Measurements from ENCODE around the gene ALK.
"Not testable (repeated sequence)": the region's sequence is repeated elsewhere in the genome, so short reads cannot be mapped to it uniquely, and the experiment has no call there.

Gene ALK

DNA sequence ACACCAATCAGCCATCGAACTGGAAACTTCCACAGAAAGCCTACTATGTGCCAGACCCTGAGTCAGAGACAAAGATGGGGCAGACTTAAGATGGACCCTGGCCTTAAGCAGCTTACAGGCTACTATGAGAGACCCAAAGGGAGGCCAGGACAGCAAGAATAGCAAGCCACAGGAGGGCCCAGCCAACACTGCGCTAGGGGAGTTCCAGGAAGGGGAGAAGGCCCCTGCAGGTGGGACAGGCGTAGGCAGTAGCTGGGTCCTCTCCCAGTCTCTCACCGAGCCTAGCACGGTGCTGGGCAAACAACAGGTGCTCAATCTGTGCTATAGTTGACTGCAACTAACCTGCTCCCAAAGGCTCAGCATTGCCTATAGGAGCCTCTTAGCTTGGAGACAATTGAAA, 670.0 kb downstream of the ALK start:
- Mint-ChIP-seq H3K4me3 (no peak overlapping the region), H3K27me3 (peaks cover 9% of the 10 kb centered on the region), H3K27ac (no peak overlapping the region), H3K9me3 (no peaks in the 10 kb centered on the region), H3K36me3 (no peaks in the 10 kb centered on the region), H3K4me1 (no peaks in the 10 kb centered on the region)

DNA sequence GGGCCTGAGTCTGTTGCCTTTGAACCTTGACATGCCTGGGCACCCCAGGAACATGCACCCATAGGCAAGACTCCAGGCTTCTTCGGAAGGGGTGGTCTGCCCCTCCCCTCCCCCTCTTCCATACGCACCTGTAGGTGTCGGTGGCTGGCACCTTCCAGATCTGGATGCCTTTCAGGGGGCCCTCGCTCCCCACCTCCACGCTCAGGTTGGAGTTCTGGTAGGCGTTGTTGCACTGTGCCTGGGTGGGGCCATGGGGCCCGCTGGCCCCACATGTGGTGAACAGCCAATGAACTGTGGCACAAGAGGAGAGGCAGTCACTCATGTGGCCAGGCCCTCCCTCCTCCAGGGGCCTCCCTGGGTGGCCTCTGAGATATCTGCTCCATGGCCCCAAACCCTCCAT, 670.4 kb downstream of the ALK start:
- no peaks in the 10 kb centered on the region for H3K36me3 Mint-ChIP-seq
- H3K27me3 Mint-ChIP-seq = peaks cover 9% of the 10 kb centered on the region
- no peak overlapping the region for H3K27ac Mint-ChIP-seq
- no peaks in the 10 kb centered on the region for H3K4me1 Mint-ChIP-seq
- no peak overlapping the region for H3K4me3 Mint-ChIP-seq
- no peaks in the 10 kb centered on the region for H3K9me3 Mint-ChIP-seq

DNA sequence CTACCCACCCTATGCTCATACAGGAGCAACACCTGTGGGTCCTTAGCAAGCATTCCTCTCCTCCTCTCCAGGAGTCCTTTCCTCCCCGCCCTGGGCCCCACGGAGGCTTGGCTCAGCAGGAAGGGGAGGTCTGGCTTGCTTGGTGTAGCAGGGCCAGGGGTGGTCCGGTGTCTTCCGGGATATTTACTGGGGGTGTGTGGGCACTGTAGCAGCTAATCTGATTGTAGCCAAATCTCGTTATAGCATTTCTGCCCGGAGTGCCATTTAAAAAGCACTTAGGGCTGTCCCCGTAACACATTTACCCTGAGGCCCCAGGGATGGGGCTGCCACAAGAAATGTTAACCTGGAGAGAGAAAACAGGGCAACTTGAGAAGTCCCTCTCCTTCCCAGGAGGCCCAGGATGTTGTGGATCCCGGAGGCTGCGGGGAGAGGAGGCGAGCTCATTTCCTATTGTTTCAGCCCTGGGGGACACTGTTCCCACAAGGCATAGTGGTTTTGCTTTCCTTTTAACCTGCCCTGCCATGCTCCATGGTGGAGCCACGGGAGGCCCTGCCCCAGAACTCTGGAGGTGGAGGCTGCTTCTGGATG, 671.6 kb downstream of the ALK start:
- no peak overlapping the region for H3K4me3 Mint-ChIP-seq
- H3K36me3 Mint-ChIP-seq = no peaks in the 10 kb centered on the region
- no peak overlapping the region for H3K27ac Mint-ChIP-seq
- peaks cover 7% of the 10 kb centered on the region for H3K27me3 Mint-ChIP-seq
- no peaks in the 10 kb centered on the region for H3K4me1 Mint-ChIP-seq
- H3K9me3 Mint-ChIP-seq = no peaks in the 10 kb centered on the region

DNA sequence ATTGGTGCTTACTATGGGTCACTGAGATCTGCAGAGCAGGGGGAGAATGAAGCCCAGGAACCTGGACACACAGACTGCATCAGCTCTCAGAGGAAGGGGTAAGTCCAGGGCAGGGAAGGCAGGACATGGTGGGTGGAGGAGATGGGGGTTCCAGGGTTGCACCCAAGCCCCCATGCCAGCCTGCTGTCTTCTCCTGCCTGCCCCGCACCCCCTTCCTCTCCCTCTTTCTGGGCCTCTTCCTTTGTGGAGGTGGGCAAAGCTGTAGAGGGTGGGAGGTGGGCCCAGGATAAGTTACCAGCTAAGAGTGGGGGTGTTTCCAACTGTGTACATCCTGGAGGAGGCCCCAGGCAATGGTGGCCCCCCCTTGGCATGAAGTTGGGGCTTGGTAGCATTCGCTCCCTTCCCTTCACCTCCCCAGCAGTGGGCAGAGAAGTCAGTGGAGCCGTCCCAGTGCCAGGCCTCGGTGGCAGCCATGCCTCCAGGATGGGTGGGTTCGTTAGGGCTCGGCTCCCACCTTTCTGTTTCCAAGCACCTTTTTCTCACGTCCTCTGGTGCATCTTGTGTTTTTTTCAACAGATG, 674.0 kb downstream of the ALK start:
- H3K27me3 Mint-ChIP-seq = peaks cover 2% of the 10 kb centered on the region
- H3K36me3 Mint-ChIP-seq = no peaks in the 10 kb centered on the region
- H3K9me3 Mint-ChIP-seq = no peaks in the 10 kb centered on the region
- H3K27ac Mint-ChIP-seq = no peak overlapping the region
- H3K4me3 Mint-ChIP-seq = no peak overlapping the region
- no peaks in the 10 kb centered on the region for H3K4me1 Mint-ChIP-seq

DNA sequence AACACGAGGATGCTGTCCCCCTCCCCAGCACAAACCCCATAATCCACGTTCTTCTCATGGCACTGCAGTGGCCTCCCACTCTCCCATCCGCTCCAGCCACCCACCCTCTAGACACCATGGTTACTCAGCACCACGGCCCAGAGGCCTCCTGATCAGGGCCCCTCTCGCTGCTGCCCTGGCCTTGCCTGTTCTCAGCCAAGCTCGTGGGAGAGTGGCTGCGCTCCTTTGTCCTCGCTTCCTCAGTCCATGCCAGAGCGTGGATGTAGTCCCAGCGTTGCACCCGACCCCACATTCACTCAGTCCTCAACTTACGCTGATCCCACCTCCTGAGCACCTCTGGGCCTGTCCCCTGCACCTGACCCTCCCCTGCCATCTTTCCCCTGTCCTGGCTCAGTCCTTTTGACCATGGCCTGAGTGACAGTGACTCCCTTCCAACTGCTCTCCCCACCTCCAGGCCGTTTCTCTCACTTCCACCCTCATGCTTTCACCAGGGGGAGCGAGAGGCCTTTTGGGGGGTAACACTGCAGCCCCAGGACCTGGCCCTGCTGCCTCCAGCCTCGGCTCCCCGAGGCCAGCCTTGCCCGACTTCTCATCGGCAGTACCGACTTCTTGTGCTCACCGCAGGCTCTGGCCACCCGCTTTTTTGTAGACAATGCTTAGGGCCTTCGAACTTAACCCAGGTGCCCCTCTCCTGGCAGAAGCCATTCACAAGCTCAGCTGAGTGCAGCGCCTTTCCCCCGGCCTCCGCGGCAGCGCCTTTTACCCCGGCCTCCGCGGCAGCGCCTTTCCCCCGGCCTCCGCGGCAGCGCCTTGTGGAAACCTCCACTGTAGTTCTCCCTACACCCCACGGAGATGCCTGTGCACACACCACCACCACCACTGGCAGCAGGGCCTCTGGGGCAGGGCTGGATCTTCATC, 674.7 kb downstream of the ALK start:
- Mint-ChIP-seq H3K36me3 (no peaks in the 10 kb centered on the region), H3K4me3 (no peak overlapping the region), H3K27ac (no peak overlapping the region), H3K4me1 (no peaks in the 10 kb centered on the region), H3K9me3 (no peaks in the 10 kb centered on the region), H3K27me3 (no peaks in the 10 kb centered on the region)

DNA sequence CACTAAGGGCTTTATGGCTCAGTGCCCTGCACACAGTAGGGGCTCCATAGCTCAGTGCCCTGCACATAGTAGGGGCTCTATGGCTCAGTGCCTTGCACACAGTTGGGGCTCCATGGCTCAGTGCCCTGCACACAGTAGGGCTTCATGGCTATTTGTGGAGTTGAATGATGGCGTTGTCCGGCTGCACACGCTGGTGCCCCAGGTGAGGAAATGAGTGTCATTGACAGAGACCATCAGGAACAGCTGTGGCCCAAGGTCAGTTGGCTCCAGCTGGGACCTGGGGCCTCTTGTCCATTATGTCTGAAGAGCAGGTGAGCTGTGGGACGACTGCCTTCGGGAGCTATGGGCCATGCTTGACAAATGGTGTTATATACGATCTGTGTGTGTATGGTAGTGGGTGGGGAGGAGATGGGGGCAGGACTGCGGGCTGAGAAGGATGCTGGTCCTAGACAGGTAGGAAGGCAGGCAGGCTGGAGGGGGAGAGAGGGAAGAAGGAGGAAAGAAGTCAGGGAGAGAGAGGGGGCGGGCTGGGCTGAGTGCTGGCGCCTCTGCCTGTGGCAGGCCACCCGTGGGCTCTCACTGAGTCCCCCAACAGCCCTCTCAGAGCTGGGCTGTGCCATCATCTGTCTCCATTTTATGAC, 675.5 kb downstream of the ALK start:
- Mint-ChIP-seq H3K36me3 (no peaks in the 10 kb centered on the region), H3K27me3 (no peaks in the 10 kb centered on the region), H3K9me3 (no peaks in the 10 kb centered on the region), H3K4me1 (no peaks in the 10 kb centered on the region), H3K4me3 (no peak overlapping the region), H3K27ac (no peak overlapping the region)

DNA sequence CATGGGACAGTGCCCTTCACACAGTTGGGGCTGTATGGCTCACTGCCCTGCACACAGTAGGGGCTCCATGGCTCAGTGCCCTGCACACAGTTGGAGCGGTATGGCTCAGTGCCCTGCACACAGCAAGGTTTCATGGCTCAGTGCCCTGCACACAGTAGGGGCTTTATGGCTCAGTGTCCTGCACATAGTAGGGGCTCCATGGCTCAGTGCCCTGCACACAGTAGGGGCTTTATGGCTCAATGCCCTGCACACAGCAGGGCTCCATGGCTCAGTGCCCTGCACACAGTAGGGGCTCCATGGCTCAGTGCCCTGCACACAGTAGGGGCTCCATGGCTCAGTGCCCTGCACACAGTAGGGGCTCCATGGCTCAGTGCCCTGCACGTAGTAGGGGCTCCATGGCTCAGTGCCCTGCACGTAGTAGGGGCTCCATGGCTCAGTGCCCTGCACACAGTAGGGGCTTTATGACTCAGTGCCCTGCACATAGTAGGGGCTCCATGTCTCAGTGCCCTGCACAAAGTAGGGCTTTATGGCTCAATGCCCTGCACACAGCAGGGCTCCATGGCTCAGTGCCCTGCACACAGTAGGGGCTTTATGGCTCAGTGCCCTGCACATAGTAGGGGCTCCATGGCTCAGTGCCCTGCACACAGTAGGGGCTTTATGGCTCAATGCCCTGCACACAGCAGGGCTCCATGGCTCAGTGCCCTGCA, 676.2 kb downstream of the ALK start:
- not testable (repeated sequence) for H3K36me3 Mint-ChIP-seq, H3K27ac Mint-ChIP-seq, H3K27me3 Mint-ChIP-seq, H3K9me3 Mint-ChIP-seq, H3K4me1 Mint-ChIP-seq, H3K4me3 Mint-ChIP-seq

DNA sequence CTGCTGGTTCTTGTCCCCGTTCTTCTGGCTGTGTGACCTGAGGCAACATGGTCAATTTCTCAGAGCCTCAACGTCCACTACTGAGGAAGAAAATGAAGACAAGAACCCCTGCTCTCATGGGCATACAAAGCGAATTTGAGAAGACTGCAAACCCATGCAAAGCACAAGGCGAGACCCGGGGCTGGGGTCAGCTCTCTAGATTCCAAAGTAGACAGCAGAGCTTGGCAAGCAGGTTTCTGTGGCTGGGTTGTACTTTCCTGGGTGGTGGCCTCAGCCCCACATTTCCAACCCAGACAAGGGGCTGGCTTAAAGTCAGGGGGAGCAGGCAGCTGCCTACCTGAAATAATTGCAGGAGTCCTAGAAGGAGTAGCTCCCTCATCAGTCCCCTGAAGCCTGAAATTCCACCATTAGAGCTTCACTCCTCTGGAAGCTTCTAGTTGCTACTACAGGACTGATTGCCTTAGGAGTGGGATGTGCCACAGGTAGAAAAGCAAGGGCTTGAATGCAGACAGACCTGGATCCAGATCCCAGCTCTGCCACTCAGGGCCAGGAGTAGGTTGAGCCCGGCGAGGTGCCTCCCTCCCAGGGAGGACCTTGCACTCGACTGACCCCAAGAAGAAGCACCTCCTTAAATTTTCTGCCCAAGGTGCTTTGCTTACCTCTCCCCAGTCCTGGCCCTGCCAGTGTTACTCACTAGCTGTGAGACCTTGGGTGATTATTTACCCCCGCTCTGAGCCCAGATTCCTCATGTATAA, 678.6 kb downstream of the ALK start:
- Mint-ChIP-seq H3K27me3 (peaks cover 1% of the 10 kb centered on the region), H3K4me3 (no peak overlapping the region), H3K27ac (no peak overlapping the region), H3K9me3 (no peaks in the 10 kb centered on the region), H3K36me3 (no peaks in the 10 kb centered on the region), H3K4me1 (no peaks in the 10 kb centered on the region)

DNA sequence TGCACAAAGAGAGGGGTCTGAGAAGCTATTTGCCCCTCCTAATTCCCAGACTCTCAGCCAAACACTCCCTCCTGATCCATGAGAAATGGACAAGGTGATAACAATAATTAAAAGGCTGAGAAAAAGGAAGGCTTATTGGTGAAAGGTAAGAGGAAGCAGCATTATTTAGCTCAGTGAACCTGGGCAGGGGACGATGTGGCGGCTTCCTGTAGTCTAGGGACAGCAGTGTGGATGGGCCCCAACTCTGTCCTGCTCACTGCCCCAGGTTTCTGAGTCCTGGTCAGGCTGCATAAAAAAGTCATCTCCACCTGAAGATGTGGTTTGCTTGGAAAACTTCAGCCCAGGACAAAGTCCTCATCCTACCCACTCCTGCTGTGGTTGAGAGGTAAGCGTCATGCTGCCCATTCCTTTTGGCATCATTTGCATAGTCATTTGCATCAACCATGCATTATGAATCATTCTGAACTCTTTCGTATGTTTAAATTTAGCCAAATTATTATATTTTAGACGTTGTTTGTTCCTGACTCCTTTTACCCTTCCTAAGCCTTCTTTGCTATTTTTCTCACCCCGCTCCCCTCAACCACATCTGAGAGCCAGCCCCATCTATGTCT, 679.3 kb downstream of the ALK start:
- H3K36me3 Mint-ChIP-seq = no peaks in the 10 kb centered on the region
- H3K27ac Mint-ChIP-seq = no peak overlapping the region
- H3K4me1 Mint-ChIP-seq = no peaks in the 10 kb centered on the region
- no peaks in the 10 kb centered on the region for H3K9me3 Mint-ChIP-seq
- no peak overlapping the region for H3K4me3 Mint-ChIP-seq
- peaks cover 2% of the 10 kb centered on the region for H3K27me3 Mint-ChIP-seq

DNA sequence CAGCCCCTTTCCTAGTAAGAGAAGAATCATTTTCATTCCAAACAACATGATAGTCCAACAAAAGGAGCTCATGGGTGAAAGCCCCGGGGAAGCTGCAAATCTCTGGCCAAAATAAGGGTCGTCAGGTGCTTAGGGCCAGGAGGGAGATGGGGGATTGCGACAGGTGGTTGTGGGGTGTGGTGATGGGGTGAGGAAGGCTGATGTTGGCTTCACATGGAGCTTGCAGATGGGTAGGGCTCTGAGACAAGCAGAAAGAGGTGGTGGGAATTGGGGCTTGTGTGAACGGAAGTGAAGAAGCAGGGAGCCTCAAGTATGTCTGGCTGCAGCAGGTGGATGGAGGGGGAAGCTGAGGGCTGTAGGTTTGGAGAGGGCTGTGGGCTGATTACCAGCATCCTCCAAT, 680.0 kb downstream of the ALK start:
- H3K27ac Mint-ChIP-seq = no peak overlapping the region

DNA sequence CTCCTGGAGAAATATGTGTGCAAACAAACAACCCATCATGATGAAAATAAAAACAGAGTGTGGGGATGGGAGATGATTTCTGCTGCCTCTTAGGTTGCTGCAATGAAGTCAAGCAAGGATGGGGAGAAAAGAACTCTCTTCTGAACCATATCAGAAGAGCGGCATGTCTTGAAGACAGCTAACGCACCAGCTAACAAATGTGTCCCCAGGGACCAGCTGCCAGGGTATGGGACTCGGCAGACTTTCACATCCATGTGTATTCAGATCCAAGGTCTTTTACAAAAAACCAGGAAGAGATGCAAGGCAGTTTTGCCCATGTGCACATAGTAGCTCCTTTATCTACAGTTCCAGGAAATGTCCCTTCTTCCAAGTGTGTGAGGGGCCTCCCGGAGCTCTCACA, 680.8 kb downstream of the ALK start:
- H3K4me3 Mint-ChIP-seq = no peak overlapping the region
- no peaks in the 10 kb centered on the region for H3K4me1 Mint-ChIP-seq
- no peaks in the 10 kb centered on the region for H3K36me3 Mint-ChIP-seq
- H3K27ac Mint-ChIP-seq = no peak overlapping the region
- no peaks in the 10 kb centered on the region for H3K9me3 Mint-ChIP-seq
- H3K27me3 Mint-ChIP-seq = peaks cover 3% of the 10 kb centered on the region

More for the DNA sequence above, 680.0 kb downstream of the ALK start:
- no peak overlapping the region for H3K4me3 Mint-ChIP-seq
- no peaks in the 10 kb centered on the region for H3K4me1 Mint-ChIP-seq
- H3K9me3 Mint-ChIP-seq = no peaks in the 10 kb centered on the region
- H3K27me3 Mint-ChIP-seq = peaks cover 3% of the 10 kb centered on the region
- no peaks in the 10 kb centered on the region for H3K36me3 Mint-ChIP-seq

DNA sequence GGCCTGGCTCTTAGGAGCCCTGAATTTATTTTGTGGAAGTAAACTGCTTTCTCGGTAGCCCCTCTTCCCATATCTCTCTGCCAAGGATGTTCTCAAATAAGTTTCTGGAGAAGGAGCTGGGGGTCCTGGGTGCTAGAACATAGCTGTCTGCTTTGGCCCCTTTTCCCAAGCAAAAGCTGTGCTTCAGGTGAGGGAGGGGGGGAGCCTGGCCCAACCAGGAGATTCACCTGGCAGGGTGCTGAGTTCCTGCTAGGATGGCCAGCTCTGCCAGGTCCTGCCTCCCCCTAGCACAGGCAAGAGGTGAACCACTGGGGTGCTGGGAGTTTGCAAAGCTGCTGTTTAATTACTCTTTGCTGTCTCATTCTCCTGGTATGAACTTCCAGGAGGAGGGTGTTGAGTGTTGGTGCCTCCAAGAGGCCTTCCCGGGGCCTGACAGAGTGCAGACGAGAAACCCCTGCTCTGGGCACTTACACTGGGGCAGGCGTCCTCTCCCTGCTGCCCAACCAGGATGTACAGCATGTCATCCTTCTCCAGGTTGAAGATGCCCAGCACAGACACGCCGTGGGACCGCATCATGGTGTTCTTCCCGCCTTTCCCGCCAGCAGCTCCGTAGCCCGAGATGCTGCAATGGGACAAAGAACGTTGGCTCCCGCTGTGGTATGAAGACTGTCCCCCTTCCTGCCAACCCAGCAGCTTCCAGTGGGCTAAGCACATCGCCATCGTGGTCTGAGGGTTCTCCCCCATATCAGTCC, 682.0 kb downstream of the ALK start:
- no peaks in the 10 kb centered on the region for H3K9me3 Mint-ChIP-seq
- H3K27ac Mint-ChIP-seq = no peak overlapping the region
- no peaks in the 10 kb centered on the region for H3K36me3 Mint-ChIP-seq
- H3K4me3 Mint-ChIP-seq = no peak overlapping the region
- H3K27me3 Mint-ChIP-seq = peaks cover 3% of the 10 kb centered on the region
- no peaks in the 10 kb centered on the region for H3K4me1 Mint-ChIP-seq

DNA sequence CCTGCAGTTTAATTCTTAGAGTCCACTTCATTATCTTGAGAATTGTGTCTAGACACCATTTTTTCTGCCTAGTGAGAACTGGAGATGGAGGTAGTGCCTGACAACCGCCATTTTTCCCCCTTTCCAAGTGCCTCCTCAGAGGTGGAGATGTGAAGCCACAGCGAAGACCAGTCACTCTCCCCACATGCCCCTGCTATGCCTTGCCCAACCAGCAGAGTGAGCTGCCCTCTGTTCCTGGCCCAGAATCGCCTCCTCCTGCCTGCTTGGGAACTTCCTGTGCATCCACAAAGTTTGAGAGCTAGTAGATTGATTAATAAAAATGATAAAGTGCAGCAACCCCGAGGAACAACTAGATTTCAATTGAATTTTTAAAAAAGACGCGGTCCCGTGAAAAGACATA, 682.9 kb downstream of the ALK start:
- no peaks in the 10 kb centered on the region for H3K36me3 Mint-ChIP-seq

DNA sequence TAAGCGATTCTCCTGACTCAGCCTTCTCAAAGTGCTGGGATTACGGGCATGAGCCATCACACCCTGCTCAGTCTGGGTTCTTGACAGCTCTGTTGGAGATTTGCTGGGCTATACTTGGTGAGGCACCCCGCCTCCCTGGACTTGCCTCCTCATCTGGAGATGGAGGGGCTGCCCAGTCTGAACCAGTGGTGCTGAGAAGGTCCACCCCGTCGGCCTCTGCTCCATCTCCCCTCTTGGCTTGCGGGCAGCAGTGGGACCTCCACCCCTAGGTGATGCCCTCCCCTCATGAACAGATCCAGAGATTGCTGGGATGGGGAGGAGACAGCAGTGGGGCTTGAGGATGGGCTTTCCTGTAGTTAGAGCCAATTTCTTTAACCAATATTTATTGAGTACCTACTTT, 685.3 kb downstream of the ALK start:
- H3K27ac Mint-ChIP-seq = no peak overlapping the region
- H3K4me1 Mint-ChIP-seq = no peaks in the 10 kb centered on the region
- no peaks in the 10 kb centered on the region for H3K36me3 Mint-ChIP-seq
- H3K9me3 Mint-ChIP-seq = no peaks in the 10 kb centered on the region
- H3K4me3 Mint-ChIP-seq = no peak overlapping the region
- peaks cover 3% of the 10 kb centered on the region for H3K27me3 Mint-ChIP-seq

More for the DNA sequence above, 682.9 kb downstream of the ALK start:
- Mint-ChIP-seq H3K4me1 (no peaks in the 10 kb centered on the region), H3K27me3 (peaks cover 3% of the 10 kb centered on the region), H3K27ac (no peak overlapping the region), H3K4me3 (no peak overlapping the region), H3K9me3 (no peaks in the 10 kb centered on the region)
